IPS-15b (cell line): ENCODE results near the gene MRPL22.
"Not testable (repeated sequence)": the region's sequence is repeated elsewhere in the genome, so short reads cannot be mapped to it uniquely, and the experiment has no call there.

Experiments
- H3K27me3 ChIP-seq: one replicate; pipeline ENCODE4 v1.6.1; 2013; ENCODE audit warnings: low read length; ENCODE audit not compliant: control insufficient read depth, insufficient read depth
- H3K36me3 ChIP-seq: one replicate; pipeline ENCODE4 v1.6.1; 2013; ENCODE audit warnings: low read length; ENCODE audit not compliant: control insufficient read depth, insufficient read depth
- H3K4me1 ChIP-seq: one replicate; pipeline ENCODE4 v1.6.1; 2013; ENCODE audit warnings: mild to moderate bottlenecking, low read length; ENCODE audit not compliant: control insufficient read depth, insufficient read depth
- H3K4me3 ChIP-seq: one replicate; pipeline ENCODE4 v1.5.1; 2013; ENCODE audit warnings: low read depth, low read length
- H3K9ac ChIP-seq: one replicate; pipeline ENCODE4 v1.6.1; 2013; ENCODE audit warnings: low read depth, mild to moderate bottlenecking, low read length
- H3K9me3 ChIP-seq: one replicate; pipeline ENCODE4 v1.6.1; 2013; ENCODE audit warnings: mild to moderate bottlenecking, low read length; ENCODE audit not compliant: control insufficient read depth, insufficient read depth

MRPL22 gene

GRCh38 chr5:154972476-154973080, 31.7 kb downstream of the MRPL22 start:
- Histone ChIP-seq H3K9me3 (no peaks in the 10 kb centered on the region), H3K4me1 (no peaks in the 10 kb centered on the region), H3K9ac (no peak overlapping the region), H3K4me3 (no peak overlapping the region), H3K36me3 (no peaks in the 10 kb centered on the region), H3K27me3 (no peaks in the 10 kb centered on the region)

GRCh38 chr5:154976082-154976481, 35.2 kb downstream of the MRPL22 start:
- H3K4me3 ChIP-seq, H3K27me3 ChIP-seq, H3K9me3 ChIP-seq, H3K9ac ChIP-seq, H3K36me3 ChIP-seq, H3K4me1 ChIP-seq: not testable (repeated sequence)

GRCh38 chr5:154977409-154977808, 36.5 kb downstream of the MRPL22 start:
- H3K4me1 ChIP-seq = no peaks in the 10 kb centered on the region
- no peaks in the 10 kb centered on the region for H3K36me3 ChIP-seq
- no peaks in the 10 kb centered on the region for H3K9me3 ChIP-seq
- no peak overlapping the region for H3K4me3 ChIP-seq
- no peak overlapping the region for H3K9ac ChIP-seq
- H3K27me3 ChIP-seq = no peaks in the 10 kb centered on the region

- not testable (repeated sequence) for H3K4me1 ChIP-seq, H3K9ac ChIP-seq, H3K4me3 ChIP-seq, H3K27me3 ChIP-seq, H3K9me3 ChIP-seq, H3K36me3 ChIP-seq
These were observed 37.4 kb downstream of the MRPL22 start for GRCh38 chr5:154978294-154978693.

GRCh38 chr5:154984946-154985516, 44.2 kb downstream of the MRPL22 start:
- no peak overlapping the region for H3K4me3 ChIP-seq
- H3K9me3 ChIP-seq = no peaks in the 10 kb centered on the region
- H3K27me3 ChIP-seq = no peaks in the 10 kb centered on the region
- H3K9ac ChIP-seq = no peak overlapping the region
- H3K4me1 ChIP-seq = no peaks in the 10 kb centered on the region
- H3K36me3 ChIP-seq = no peaks in the 10 kb centered on the region

- H3K9ac ChIP-seq = no peak overlapping the region
- H3K27me3 ChIP-seq = no peaks in the 10 kb centered on the region
- no peak overlapping the region for H3K4me3 ChIP-seq
- H3K4me1 ChIP-seq = no peaks in the 10 kb centered on the region
- no peaks in the 10 kb centered on the region for H3K9me3 ChIP-seq
- no peaks in the 10 kb centered on the region for H3K36me3 ChIP-seq
These were observed 45.3 kb downstream of the MRPL22 start for GRCh38 chr5:154986151-154986550.

GRCh38 chr5:154989626-154990025, 48.8 kb downstream of the MRPL22 start:
- H3K9ac ChIP-seq = no peak overlapping the region
- H3K36me3 ChIP-seq = no peaks in the 10 kb centered on the region
- H3K4me3 ChIP-seq = no peak overlapping the region
- no peaks in the 10 kb centered on the region for H3K9me3 ChIP-seq
- no peaks in the 10 kb centered on the region for H3K4me1 ChIP-seq
- no peaks in the 10 kb centered on the region for H3K27me3 ChIP-seq

GRCh38 chr5:154993461-154993860, 52.6 kb downstream of the MRPL22 start:
- H3K4me1 ChIP-seq = no peaks in the 10 kb centered on the region
- H3K27me3 ChIP-seq = no peaks in the 10 kb centered on the region
- no peaks in the 10 kb centered on the region for H3K9me3 ChIP-seq
- no peak overlapping the region for H3K4me3 ChIP-seq
- no peak overlapping the region for H3K9ac ChIP-seq
- H3K36me3 ChIP-seq = no peaks in the 10 kb centered on the region

GRCh38 chr5:154995679-154996078, 54.8 kb downstream of the MRPL22 start:
- H3K27me3 ChIP-seq = no peaks in the 10 kb centered on the region
- H3K36me3 ChIP-seq = no peaks in the 10 kb centered on the region

GRCh38 chr5:154997746-154998145, 56.9 kb downstream of the MRPL22 start:
- H3K9me3 ChIP-seq = no peaks in the 10 kb centered on the region
- no peaks in the 10 kb centered on the region for H3K4me1 ChIP-seq
- H3K4me3 ChIP-seq = no peak overlapping the region
- no peaks in the 10 kb centered on the region for H3K36me3 ChIP-seq
- no peaks in the 10 kb centered on the region for H3K27me3 ChIP-seq
- H3K9ac ChIP-seq = no peak overlapping the region

More at GRCh38 chr5:154995679-154996078, 54.8 kb downstream of the MRPL22 start:
- Histone ChIP-seq H3K4me3 (no peak overlapping the region), H3K4me1 (no peaks in the 10 kb centered on the region), H3K9me3 (no peaks in the 10 kb centered on the region), H3K9ac (no peak overlapping the region)

GRCh38 chr5:154999865-155000264, 59.0 kb downstream of the MRPL22 start:
- H3K4me3 ChIP-seq = no peak overlapping the region

GRCh38 chr5:155001523-155001922, 60.6 kb downstream of the MRPL22 start:
- no peaks in the 10 kb centered on the region for H3K27me3 ChIP-seq
- H3K36me3 ChIP-seq = no peaks in the 10 kb centered on the region
- no peaks in the 10 kb centered on the region for H3K4me1 ChIP-seq
- no peaks in the 10 kb centered on the region for H3K9me3 ChIP-seq
- no peak overlapping the region for H3K9ac ChIP-seq
- H3K4me3 ChIP-seq = no peak overlapping the region

More at GRCh38 chr5:154999865-155000264, 59.0 kb downstream of the MRPL22 start:
- Histone ChIP-seq H3K9me3 (no peaks in the 10 kb centered on the region), H3K9ac (no peak overlapping the region), H3K36me3 (no peaks in the 10 kb centered on the region), H3K27me3 (no peaks in the 10 kb centered on the region), H3K4me1 (no peaks in the 10 kb centered on the region)
